ENCODE data around the gene CCDC148.

DNA sequence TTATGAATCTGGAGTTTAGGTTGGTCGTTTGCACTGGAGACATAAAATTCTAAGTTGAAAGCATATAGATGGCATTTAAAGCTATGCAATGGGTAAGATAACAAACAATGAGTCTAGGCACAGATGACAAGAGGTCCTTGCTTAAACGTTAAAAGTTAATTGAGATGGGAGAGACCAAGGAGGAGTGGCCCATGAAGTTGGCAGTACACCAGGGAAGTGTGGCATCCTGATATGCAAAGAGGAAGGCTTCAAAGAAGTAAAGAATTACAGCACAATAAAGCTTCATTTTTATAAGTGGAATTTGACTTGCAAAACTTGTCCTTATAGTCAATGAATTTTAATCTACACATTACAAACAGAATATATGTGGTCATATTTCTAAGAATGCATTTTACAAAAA, 331.7 kb downstream of the CCDC148 start:
- TF ChIP-seq, protein P1, sequence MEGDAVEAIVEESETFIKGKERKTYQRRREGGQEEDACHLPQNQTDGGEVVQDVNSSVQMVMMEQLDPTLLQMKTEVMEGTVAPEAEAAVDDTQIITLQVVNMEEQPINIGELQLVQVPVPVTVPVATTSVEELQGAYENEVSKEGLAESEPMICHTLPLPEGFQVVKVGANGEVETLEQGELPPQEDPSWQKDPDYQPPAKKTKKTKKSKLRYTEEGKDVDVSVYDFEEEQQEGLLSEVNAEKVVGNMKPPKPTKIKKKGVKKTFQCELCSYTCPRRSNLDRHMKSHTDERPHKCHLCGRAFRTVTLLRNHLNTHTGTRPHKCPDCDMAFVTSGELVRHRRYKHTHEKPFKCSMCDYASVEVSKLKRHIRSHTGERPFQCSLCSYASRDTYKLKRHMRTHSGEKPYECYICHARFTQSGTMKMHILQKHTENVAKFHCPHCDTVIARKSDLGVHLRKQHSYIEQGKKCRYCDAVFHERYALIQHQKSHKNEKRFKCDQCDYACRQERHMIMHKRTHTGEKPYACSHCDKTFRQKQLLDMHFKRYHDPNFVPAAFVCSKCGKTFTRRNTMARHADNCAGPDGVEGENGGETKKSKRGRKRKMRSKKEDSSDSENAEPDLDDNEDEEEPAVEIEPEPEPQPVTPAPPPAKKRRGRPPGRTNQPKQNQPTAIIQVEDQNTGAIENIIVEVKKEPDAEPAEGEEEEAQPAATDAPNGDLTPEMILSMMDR (IDR thresholded peaks at IDR 0.05; ENCODE audit: insufficient read depth, low read length, poor library complexity, severe bottlenecking), result no peak
- no peak for TF ChIP-seq EZH2phosphoT487 (conservative IDR thresholded peaks at IDR 0.05; ENCODE audit: low read length)
